H1 (cell line): Measurements from ENCODE around the gene FYTTD1. TPM values are rescaled to one million over a fixed set of nuclear protein-coding genes. Genes with fewer than 3 reads are reported as not detected.
"Not testable (repeated sequence)": the region's sequence is repeated elsewhere in the genome, so short reads cannot be mapped to it uniquely, and the experiment has no call there.

Source experiments
- CTCF ChIA-PET: fragments of 300-600 bp; sonication (Branson Sonifier 250); formaldehyde crosslinking; loops from one replicate; lab custom pipeline; 2021; ENCODE audit not compliant: partially characterized antibody; lab: Charles Lee
- POLR2A ChIA-PET: fragments of 300-600 bp; sonication (Branson Sonifier 250); formaldehyde crosslinking; loops from one replicate; lab custom pipeline; 2021; ENCODE audit warnings: inconsistent platforms; ENCODE audit not compliant: partially characterized antibody; lab: Charles Lee
- DNase-seq, 2 experiments: peaks; one replicate each; pipeline versions ENCODE4 v3.0.0 to v3.0.0-alpha.2; 2010 to 2022; ENCODE audit warnings: low spot score in 2 of 2, low read depth in 1 of 2, mixed read lengths in 1 of 2
- FAIRE-seq: peaks from 2 replicates; lab custom pipeline; 2011; peaks lifted over from hg19 to GRCh38; lab: Jason Lieb, UNC
- H2AFZ ChIP-seq: 2 replicates; pipeline ENCODE4 v1.8.1; 2012; ENCODE audit warnings: low read length, inconsistent platforms
- H2AK5ac ChIP-seq: 2 replicates; pipeline ENCODE4 v1.6.1; 2013; ENCODE audit warnings: low read depth, low read length
- H2BK120ac ChIP-seq: replicated peaks from 2 replicates; pipeline ENCODE3; 2013; ENCODE audit warnings: low read depth, low read length, inconsistent platforms
- H2BK12ac ChIP-seq: 2 replicates; pipeline ENCODE4 v1.6.1; 2013; ENCODE audit warnings: low read depth, low read length
- H2BK15ac ChIP-seq: 2 replicates; pipeline ENCODE4 v1.6.1; 2013; ENCODE audit warnings: low read length
- H2BK20ac ChIP-seq: 2 replicates; pipeline ENCODE4 v1.6.1; 2013; ENCODE audit warnings: low read length
- H2BK5ac ChIP-seq: 2 replicates; pipeline ENCODE4 v1.6.1; 2013; ENCODE audit warnings: low read depth, low read length
- H3K14ac ChIP-seq: 2 replicates; pipeline ENCODE4 v1.6.1; 2013; ENCODE audit warnings: inconsistent platforms; ENCODE audit not compliant: insufficient read length
- H3K18ac ChIP-seq: 2 replicates; pipeline ENCODE4 v1.6.1; 2013; ENCODE audit warnings: low read length; ENCODE audit errors: extremely low read depth
- H3K23ac ChIP-seq: 2 replicates; pipeline ENCODE4 v1.6.1; 2013; ENCODE audit warnings: inconsistent platforms; ENCODE audit not compliant: insufficient read length
- H3K23me2 ChIP-seq: 2 replicates; pipeline ENCODE4 v1.6.1; 2013; ENCODE audit warnings: low read depth, low read length
- H3K27ac ChIP-seq: 2 replicates; pipeline ENCODE4 v1.6.1; 2011; ENCODE audit warnings: low read depth, low read length, inconsistent platforms
- H3K27me3 ChIP-seq, 4 experiments: replicated peaks in 1 of 4; 1 replicate in 1 of 4; 2 replicates in 3 of 4; pipeline versions ENCODE4 v1.6.1 to v1.8.1; 2011 to 2013; ENCODE audit warnings: low read length in 3 of 4, mild to moderate bottlenecking in 3 of 4, inconsistent platforms in 2 of 4, mixed read lengths in 2 of 4, moderate library complexity in 1 of 4; ENCODE audit not compliant: control insufficient read depth in 3 of 4, insufficient read depth in 3 of 4; ENCODE audit errors: extremely low read depth in 1 of 4
- H3K36me3 ChIP-seq, 4 experiments: 2 replicates each; pipeline versions ENCODE4 v1.6.1 to v1.8.1; 2011 to 2013; ENCODE audit warnings: mild to moderate bottlenecking in 4 of 4, low read length in 3 of 4, moderate library complexity in 2 of 4, control low read depth in 1 of 4, inconsistent platforms in 1 of 4; ENCODE audit not compliant: insufficient read depth in 4 of 4, control insufficient read depth in 2 of 4
- H3K4ac ChIP-seq: replicated peaks from 2 replicates; pipeline ENCODE3; 2013; ENCODE audit warnings: low read length, low read depth, mixed read lengths, inconsistent platforms; ENCODE audit not compliant: insufficient read length
- H3K4me1 ChIP-seq, 4 experiments: replicated peaks in 1 of 4; 1 replicate in 1 of 4; 2 replicates in 3 of 4; pipeline versions ENCODE4 v1.6.1 to v1.8.1; 2011 to 2013; ENCODE audit warnings: low read length in 3 of 4, inconsistent platforms in 2 of 4, mixed read lengths in 1 of 4; ENCODE audit not compliant: insufficient read depth in 4 of 4, control insufficient read depth in 3 of 4
- H3K4me2 ChIP-seq, 2 experiments: 2 replicates each; pipeline versions ENCODE4 v1.6.1 to v1.8.1; 2011 to 2013; ENCODE audit warnings: low read depth in 2 of 2, low read length in 2 of 2, control low read depth in 1 of 2, inconsistent platforms in 1 of 2, mild to moderate bottlenecking in 1 of 2; ENCODE audit not compliant: insufficient read depth in 1 of 2
- H3K4me3 ChIP-seq, 4 experiments: fragments of 200-600, 300-600 bp in 1 of 4; sonication (generic), shearing (Covaris generic), sonication (Bioruptor Twin) in 1 of 4; 2 replicates each; pipeline versions ENCODE4 v1.5.1 to v1.8.1; 2011 to 2016; ENCODE audit warnings: low read length in 4 of 4, low read depth in 3 of 4, control low read depth in 2 of 4, inconsistent platforms in 2 of 4, mild to moderate bottlenecking in 2 of 4, mixed read lengths in 1 of 4, moderate library complexity in 1 of 4; ENCODE audit not compliant: insufficient read depth in 2 of 4; ENCODE audit errors: extremely low read depth in 1 of 4
- H3K56ac ChIP-seq: replicated peaks from 2 replicates; pipeline ENCODE3; 2013; ENCODE audit warnings: low read depth, mild to moderate bottlenecking, mixed read lengths, low read length, inconsistent platforms; ENCODE audit not compliant: insufficient read length
- H3K79me1 ChIP-seq: 2 replicates; pipeline ENCODE4 v1.6.1; 2013; ENCODE audit warnings: low read depth, low read length, control low read depth
- H3K79me2 ChIP-seq, 2 experiments: 2 replicates each; pipeline versions ENCODE4 v1.6.1 to v1.8.1; 2012 to 2013; ENCODE audit warnings: low read length in 2 of 2, mild to moderate bottlenecking in 2 of 2, inconsistent platforms in 1 of 2; ENCODE audit not compliant: insufficient read depth in 2 of 2, control insufficient read depth in 1 of 2
- H3K9ac ChIP-seq, 4 experiments: replicated peaks in 1 of 4; 1 replicate in 1 of 4; 2 replicates in 3 of 4; pipeline versions ENCODE4 v1.6.1 to v1.8.1; 2011 to 2013; ENCODE audit warnings: low read depth in 3 of 4, low read length in 3 of 4, control low read depth in 2 of 4, mild to moderate bottlenecking in 2 of 4, moderate library complexity in 2 of 4, inconsistent platforms in 1 of 4; ENCODE audit errors: extremely low read depth in 1 of 4
- H3K9me3 ChIP-seq, 2 experiments: 2 replicates each; pipeline versions ENCODE4 v1.6.1 to v1.8.1; 2012 to 2013; ENCODE audit warnings: mild to moderate bottlenecking in 2 of 2, moderate library complexity in 2 of 2, control low read depth in 1 of 2, inconsistent platforms in 1 of 2, low read depth in 1 of 2, low read length in 1 of 2, mixed read lengths in 1 of 2; ENCODE audit not compliant: insufficient read depth in 2 of 2
- H4K20me1 ChIP-seq, 2 experiments: replicated peaks in 1 of 2; 2 replicates each; pipeline versions ENCODE3 to v1.8.1; 2011 to 2013; ENCODE audit warnings: inconsistent platforms in 2 of 2, low read length in 2 of 2, mild to moderate bottlenecking in 1 of 2; ENCODE audit not compliant: insufficient read depth in 2 of 2, control insufficient read depth in 1 of 2
- H4K5ac ChIP-seq: 2 replicates; pipeline ENCODE4 v1.6.1; 2013; ENCODE audit warnings: low read length, low read depth, mixed read lengths, inconsistent platforms; ENCODE audit not compliant: insufficient read length
- H4K8ac ChIP-seq: 2 replicates; pipeline ENCODE4 v1.8.0; 2013; ENCODE audit warnings: mild to moderate bottlenecking, moderate library complexity, low read length, inconsistent platforms; ENCODE audit not compliant: insufficient read depth; ENCODE audit errors: extremely low read depth
- H4K91ac ChIP-seq: replicated peaks from 2 replicates; pipeline ENCODE3; 2013; ENCODE audit warnings: low read length, mixed read lengths, inconsistent platforms; ENCODE audit not compliant: insufficient read length
- WGBS, 2 experiments: shearing (Covaris generic) in 1 of 2; methylation state at CpG; one replicate each; pipeline versions ENCODE4 v1.1.6 to v1.1.7; 2013 to 2015; ENCODE audit warnings: low lambda C conversion rate in 2 of 2, mixed read lengths in 2 of 2, inconsistent platforms in 1 of 2, low coverage in 1 of 2, missing lambda C conversion rate in 1 of 2; ENCODE audit not compliant: insufficient replicate concordance in 2 of 2, insufficient coverage in 1 of 2, insufficient read length in 1 of 2; ENCODE audit errors: extremely low coverage in 1 of 2, missing lambda C conversion rate in 1 of 2; 5-methylcytosine and 5-hydroxymethylcytosine counted together
- polyA plus RNA-seq, 7 experiments: library from polyadenylated mRNA; depleted of rRNA in 3 of 7; stranded (reverse) in 5 of 7; unstranded in 2 of 7; fragments of >200 nt in 5 of 7; fragments of 200-250 nt in 2 of 7; gene quantifications; 1 replicate in 5 of 7; 2 replicates in 1 of 7; 4 replicates in 1 of 7; pipeline versions ENCODE4 v1.2.1 to v1.2.3, GENCODE V29; 2011 to 2013; ENCODE audit warnings: missing spikeins in 2 of 7, mixed read lengths in 2 of 7
- total RNA-seq: library from RNA; stranded (reverse); fragmentation: NEBNext Ultra II Directional; extraction: Animal tissue kit (Norgen Biotek cat#: 25700); gene quantifications from 2 replicates; pipeline ENCODE4 v1.2.1, GENCODE V29; 2021

Gene FYTTD1
- total and polyA plus RNA-seq, 2 of the 8 experiments (the other 6 are each of a cell fraction or from before 2014, with no cell fraction given), result 3.1 to 24.4 TPM

DNA sequence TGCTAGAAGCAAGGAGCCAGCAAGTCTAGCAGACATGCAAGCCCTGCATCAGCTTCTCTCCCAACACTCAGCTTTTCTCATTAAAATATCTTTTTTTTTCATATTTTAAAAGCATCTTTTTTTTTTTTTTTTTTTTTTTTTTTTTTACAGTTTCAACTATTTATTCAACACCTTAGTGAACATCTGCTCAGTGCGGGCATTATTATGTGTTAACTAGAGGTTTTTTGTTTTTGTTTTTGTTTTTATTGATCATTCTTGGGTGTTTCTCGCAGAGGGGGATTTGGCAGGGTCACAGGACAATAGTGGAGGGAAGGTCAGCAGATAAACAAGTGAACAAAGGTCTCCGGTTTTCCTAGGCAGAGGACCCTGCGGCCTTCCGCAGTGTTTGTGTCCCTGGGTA lies 18.9 kb upstream of the FYTTD1 start:
- H3K23me2 ChIP-seq, H3K27me3 ChIP-seq, H3K4me1 ChIP-seq, H3K79me1 ChIP-seq, DNase-seq, H3K23ac ChIP-seq, H3K14ac ChIP-seq, H2BK12ac ChIP-seq, H4K91ac ChIP-seq, POLR2A ChIA-PET, H3K9me3 ChIP-seq, H3K4me2 ChIP-seq, H3K4ac ChIP-seq, H4K5ac ChIP-seq, FAIRE-seq, H2BK120ac ChIP-seq, H3K4me3 ChIP-seq, H2AK5ac ChIP-seq, H2BK5ac ChIP-seq, H4K20me1 ChIP-seq, H3K9ac ChIP-seq, H2BK15ac ChIP-seq, H4K8ac ChIP-seq, H3K56ac ChIP-seq, H3K18ac ChIP-seq, H2AFZ ChIP-seq, H3K27ac ChIP-seq, H3K36me3 ChIP-seq, H2BK20ac ChIP-seq: not testable (repeated sequence)
- peaks cover 0 to 14% of the 10 kb centered on the region in 2 experiments; a peak in 2 of 4 replicates for H3K79me2 ChIP-seq
- whole genome bisulfite sequencing, 2 experiments, result 85% methylated on average over 2 of the region's 5 CpGs; no CpG with 5 or more reads in 1 of the 2 experiments
- CTCF ChIA-PET, result interaction anchor here (0.7 to 1.0 kb wide), 2 partner anchors 17 to 43 kb away, joined by 4 read pairs; no protein-coding TSS in a partner anchor

DNA sequence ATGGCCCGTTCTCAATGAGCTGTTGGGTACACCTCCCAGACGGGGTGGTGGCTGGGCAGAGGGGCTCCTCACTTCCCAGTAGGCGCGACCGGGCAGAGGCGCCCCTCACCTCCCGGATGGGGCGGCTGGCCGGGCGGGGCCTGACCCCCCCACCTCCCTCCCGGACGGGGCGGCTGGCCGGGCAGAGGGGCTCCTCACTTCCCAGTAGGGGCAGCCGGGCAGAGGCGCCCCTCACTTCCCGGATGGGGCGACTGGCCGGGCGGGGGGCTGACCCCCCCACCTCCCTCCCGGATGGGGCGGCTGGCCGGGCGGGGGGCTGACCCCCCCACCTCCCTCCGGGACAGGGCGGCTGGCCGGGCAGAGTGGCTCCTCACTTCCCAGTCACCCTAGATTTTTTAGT lies 18.2 kb upstream of the FYTTD1 start:
- H3K36me3 ChIP-seq, H4K91ac ChIP-seq, H3K9ac ChIP-seq, H3K18ac ChIP-seq, H3K14ac ChIP-seq, H2BK15ac ChIP-seq, H3K23ac ChIP-seq, H3K56ac ChIP-seq, H3K4me3 ChIP-seq, H3K9me3 ChIP-seq, H4K20me1 ChIP-seq, H2BK120ac ChIP-seq, H3K27ac ChIP-seq, H3K23me2 ChIP-seq, H3K4me2 ChIP-seq, H4K5ac ChIP-seq, H2BK5ac ChIP-seq, H4K8ac ChIP-seq, POLR2A ChIA-PET, FAIRE-seq, DNase-seq, H2AFZ ChIP-seq, H3K27me3 ChIP-seq, CTCF ChIA-PET, H2AK5ac ChIP-seq, H2BK20ac ChIP-seq, H3K4ac ChIP-seq, H3K4me1 ChIP-seq, H2BK12ac ChIP-seq, H3K79me1 ChIP-seq: not testable (repeated sequence)
- WGBS, 2 experiments, result no CpG with 5 or more reads among the region's 27 CpGs
- peaks cover 0 to 14% of the 10 kb centered on the region in 2 experiments; a peak in 2 of 4 replicates for H3K79me2 ChIP-seq
